Mammary microvascular endothelial cell (primary cell): ENCODE measurements around the gene WAPL. TPM values are rescaled to one million over a fixed set of nuclear protein-coding genes. Genes with fewer than 3 reads are reported as not detected.

Experiments used
- total RNA-seq: library from RNA; depleted of rRNA; stranded (reverse); fragments of >200 nt; gene quantifications from 2 replicates; pipeline ENCODE4 v1.2.3, GENCODE V29; 2015

WAPL gene, protein sequence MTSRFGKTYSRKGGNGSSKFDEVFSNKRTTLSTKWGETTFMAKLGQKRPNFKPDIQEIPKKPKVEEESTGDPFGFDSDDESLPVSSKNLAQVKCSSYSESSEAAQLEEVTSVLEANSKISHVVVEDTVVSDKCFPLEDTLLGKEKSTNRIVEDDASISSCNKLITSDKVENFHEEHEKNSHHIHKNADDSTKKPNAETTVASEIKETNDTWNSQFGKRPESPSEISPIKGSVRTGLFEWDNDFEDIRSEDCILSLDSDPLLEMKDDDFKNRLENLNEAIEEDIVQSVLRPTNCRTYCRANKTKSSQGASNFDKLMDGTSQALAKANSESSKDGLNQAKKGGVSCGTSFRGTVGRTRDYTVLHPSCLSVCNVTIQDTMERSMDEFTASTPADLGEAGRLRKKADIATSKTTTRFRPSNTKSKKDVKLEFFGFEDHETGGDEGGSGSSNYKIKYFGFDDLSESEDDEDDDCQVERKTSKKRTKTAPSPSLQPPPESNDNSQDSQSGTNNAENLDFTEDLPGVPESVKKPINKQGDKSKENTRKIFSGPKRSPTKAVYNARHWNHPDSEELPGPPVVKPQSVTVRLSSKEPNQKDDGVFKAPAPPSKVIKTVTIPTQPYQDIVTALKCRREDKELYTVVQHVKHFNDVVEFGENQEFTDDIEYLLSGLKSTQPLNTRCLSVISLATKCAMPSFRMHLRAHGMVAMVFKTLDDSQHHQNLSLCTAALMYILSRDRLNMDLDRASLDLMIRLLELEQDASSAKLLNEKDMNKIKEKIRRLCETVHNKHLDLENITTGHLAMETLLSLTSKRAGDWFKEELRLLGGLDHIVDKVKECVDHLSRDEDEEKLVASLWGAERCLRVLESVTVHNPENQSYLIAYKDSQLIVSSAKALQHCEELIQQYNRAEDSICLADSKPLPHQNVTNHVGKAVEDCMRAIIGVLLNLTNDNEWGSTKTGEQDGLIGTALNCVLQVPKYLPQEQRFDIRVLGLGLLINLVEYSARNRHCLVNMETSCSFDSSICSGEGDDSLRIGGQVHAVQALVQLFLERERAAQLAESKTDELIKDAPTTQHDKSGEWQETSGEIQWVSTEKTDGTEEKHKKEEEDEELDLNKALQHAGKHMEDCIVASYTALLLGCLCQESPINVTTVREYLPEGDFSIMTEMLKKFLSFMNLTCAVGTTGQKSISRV (N-terminal part only)
- 22.2 and 24.7 TPM in 2 replicates for total RNA-seq

GRCh38 chr10:86521678-86522509 lies at the start of gene WAPL:
WAPL (minus strand) TSS chr10:86521792; CDS start chr10:86518069, 3,723 bp downstream.

Other genes with a start within 250 kb of the WAPL start
- 0.07 TPM in 1 of 2 replicates, not detected in the other for gene GRID1, start 155.0 kb downstream of the WAPL start, total RNA-seq
- not detected in 2 replicates for gene OPN4, start 132.8 kb upstream of the WAPL start, total RNA-seq
- not detected in 2 replicates for gene LDB3, start 146.7 kb upstream of the WAPL start, total RNA-seq
- 0.10 TPM in 1 of 2 replicates, not detected in the other for gene BMPR1A, start 234.8 kb upstream of the WAPL start, total RNA-seq